NCI-H1694 (cell line): ENCODE measurements around the gene SARS2.
"Not testable (repeated sequence)": the region's sequence is repeated elsewhere in the genome, so short reads cannot be mapped to it uniquely, and the experiment has no call there.

Experiments used
- DNase-seq: peaks from one replicate; lab custom pipeline; 2025; lab: John Stamatoyannopoulos, UW

SARS2 gene

DNA sequence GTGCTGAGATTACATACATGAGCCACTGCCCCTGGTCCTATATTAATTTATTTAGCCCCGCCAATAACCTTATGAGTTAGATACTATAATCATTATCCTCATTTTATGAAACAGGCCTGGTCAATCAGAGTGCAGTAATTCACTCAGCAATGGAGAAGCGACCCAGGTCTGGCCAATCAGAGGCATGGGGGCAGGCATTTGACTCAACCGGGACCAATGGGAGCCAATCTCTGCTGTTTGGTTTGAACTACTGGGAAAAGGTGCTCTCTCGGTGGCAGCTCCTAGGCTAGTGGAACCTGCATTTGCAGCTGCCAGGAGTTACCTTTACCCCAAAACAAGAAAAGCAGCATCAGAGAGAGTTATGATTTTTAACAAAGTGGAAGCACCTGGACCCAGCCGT lies 37.7 kb downstream of the SARS2 start:
- DNase-seq = no peak

DNA sequence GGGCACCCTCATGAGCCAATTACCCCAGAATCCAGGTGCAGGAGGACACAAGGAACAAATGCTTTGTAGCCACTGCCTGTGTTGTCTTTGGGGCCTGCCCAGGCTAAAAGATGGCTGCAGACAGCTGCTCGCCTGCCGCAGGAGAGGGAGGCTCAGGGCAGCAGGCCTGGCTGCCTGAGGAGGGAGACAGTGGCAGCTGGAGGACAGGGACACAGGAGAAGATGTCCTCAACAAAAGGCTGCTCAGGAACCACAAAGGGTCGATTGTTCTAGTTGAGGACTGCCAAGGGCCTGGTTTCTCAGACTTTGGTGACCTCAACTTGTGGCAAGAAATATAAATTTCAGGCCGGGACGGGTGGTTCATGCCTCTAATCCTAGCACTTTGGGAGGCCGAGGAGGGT lies 38.8 kb downstream of the SARS2 start:
- no peak for DNase-seq

DNA sequence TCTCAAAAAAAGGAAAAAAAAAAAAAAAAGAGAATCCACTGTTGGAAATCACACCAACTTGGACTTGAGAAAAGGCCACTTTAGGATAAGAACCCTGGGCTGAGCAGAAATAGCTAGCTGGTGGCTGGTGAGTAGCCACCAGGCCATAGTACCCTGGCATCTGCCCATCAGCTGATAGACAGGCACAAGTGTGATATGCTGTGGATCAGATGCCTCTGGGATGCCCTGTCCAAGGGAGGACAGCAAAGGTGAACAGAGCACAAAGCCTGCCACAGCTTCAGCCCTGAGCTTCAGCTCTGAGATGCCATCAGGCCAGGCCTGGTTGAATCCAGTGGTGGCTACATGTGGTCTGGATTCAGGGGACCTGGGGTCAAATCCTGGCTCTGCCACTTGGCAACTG lies 39.9 kb downstream of the SARS2 start:
- DNase-seq = no peak

DNA sequence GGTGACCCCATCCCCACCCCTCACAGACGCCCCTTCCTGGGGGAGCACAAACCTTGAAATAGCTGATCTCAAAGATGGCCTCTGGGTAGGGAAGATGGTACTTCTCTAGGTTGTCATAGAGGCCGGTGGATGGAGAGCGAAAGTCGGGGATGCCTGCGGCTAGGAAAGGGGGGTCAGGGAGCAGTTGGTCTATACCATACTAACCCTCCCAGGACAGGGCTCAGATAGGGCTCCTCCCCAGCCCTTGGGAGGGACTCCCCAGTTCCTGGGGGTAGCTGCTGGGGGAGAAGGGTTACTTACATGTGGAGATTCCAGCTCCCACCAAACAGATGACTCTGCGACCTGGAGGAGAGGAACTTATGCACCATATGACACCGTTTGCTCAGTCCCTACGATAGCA lies 40.8 kb downstream of the SARS2 start:
- DNase-seq = no peak

GRCh38 chr19:38888876-38889275 lies 41.7 kb downstream of the SARS2 start:
- DNase-seq = no peak

- DNase-seq = not testable (repeated sequence)
Measured at GRCh38 chr19:38884691-38885090, 45.9 kb downstream of the SARS2 start.

DNA sequence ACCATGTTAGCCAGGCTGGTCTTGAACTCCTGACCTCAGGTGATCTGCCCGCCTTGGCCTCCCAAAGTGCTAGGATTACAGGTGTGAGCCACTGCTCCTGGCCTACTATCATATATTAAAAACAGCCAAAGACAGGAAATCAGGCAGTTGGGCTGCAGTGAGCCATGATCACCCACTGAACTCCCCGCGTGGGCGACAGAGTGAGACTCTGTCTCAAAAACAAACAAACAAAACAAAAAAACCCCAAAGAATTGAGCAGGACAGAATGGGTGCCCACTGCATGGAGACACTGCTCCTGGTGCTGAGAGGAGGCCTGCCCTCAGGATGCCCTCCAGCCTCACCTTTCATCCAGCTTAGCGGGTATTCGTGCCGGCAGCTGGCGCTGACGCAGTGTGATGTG lies 47.3 kb downstream of the SARS2 start:
- DNase-seq = no peak

GRCh38 chr19:38880882-38881609 lies 49.5 kb downstream of the SARS2 start:
- no peak for DNase-seq

DNA sequence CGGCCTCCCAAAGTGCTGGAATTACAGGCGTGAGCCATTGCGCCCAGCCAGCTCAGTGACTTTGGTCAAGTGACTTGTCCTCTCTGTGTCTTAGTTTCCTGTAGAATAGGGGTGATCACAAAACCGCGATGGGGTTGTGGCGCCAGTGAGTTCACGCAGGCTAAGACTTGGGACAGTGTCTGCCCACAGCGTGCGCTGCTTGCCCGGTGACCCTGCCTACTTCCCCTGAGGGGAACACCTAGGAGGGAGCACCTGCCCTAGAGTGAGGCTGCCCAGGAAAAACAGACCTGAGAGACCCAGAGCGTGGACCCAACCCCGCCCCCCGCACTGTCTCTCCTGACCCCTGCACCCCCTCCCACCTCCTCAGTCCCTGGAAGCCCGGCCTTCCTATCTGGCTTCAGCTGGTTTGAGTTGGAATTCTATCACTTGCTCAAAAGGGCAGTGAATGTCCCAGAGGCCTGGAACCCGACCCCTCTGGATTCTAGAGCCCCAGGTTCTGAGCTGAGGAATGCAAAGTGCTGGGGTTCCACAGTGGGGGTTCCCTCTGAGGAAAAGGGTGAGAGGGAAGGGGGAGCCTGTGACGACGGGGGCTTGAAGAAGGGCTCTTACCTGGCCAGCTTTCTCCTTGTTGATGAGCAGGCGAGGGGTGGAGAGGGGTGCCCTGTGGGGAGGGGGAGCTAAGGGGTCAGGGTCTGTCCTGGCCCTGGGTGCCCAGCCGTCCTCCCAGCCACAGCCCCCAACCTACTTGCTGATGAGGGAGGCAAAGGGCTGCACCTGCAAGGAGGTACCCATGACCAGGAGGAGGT lies 50.3 kb downstream of the SARS2 start:
- no peak for DNase-seq

- DNase-seq = no peak
Measured at GRCh38 chr19:38879400-38879751, 51.2 kb downstream of the SARS2 start.

DNA sequence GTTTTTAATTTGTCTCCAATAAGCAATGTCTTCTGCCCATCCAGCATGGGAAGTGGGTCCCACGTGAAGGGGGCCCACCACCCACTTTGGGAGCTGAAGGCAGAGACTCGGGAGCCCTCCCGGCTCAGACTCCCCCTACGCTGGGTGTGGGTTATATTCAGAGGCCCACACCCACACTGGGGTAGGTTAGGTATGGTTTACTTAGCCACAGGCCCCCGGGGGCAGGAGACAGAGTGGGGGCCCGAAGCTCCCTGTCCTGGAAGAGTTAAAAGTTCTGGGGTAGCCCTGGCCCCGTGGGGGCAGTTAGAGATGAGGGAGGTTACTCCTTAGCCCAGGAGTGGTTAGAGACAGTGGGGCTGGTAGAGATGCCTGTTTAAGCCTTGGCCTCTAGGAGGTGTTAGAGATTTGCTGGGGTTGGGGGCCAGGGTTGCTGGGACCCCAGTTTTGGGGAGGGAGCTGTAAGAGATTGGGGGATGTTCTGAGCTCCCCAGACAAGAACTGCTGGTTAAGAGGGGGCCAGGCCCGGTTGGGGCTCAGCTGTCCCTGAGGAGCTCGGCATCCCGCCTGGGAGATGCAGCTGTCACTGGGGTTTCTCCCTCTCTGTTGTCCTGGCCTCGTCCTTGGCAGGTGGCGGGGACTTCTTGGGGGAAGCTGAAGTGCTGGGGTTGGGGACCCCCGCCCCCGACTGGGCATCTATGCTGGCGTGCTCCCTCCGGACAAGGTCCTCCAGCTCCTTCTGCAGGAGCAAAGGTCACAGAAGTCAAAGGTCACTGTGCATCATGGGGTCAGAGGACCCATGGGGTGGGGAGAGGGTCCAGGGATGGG lies 51.8 kb downstream of the SARS2 start:
- DNase-seq = no peak

DNA sequence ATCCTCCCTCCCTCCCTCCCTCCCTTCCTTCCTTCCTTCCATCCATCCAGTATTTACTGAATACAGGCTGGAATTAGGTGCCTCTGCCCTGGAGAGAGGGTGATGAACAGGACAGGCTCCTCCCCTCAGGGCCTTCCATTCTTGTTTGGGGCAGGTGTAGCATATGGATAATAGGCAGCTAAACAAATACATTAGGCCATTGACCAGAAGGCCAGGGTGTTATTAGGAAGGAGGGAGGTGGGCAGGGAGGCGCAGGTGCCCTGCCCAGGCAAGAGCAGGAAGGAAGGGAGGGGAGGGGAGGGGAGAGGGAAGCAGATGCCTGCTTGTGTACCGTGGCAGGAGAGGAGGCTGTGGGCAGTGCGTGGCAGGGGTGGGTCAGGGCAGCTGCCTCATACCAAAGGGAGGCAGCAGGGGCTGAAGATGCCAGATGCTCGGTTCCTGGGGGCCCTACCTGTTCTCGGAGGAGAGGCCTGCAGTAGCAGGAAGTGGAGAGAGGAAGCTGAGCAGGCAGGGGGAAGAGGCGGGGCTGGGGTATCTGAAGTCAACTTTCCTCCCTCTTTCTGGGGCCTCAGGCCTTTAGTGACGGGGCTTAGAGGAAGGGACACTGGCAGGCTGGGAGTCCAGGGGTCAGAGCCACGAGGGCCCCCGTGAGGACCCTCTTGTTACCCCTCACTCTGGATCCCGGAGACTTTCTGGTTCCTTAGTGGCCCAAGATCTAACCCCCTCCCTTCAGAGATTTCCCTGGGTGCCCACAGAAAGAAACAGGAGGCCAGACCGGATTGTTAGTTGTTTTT lies 52.6 kb downstream of the SARS2 start, which contains the start of gene RINL:
RINL (minus strand) TSS at position 495 of the 794 bp plus-strand sequence. CDS start 1,533 bp downstream, outside the sequence.
- DNase-seq = no peak

DNA sequence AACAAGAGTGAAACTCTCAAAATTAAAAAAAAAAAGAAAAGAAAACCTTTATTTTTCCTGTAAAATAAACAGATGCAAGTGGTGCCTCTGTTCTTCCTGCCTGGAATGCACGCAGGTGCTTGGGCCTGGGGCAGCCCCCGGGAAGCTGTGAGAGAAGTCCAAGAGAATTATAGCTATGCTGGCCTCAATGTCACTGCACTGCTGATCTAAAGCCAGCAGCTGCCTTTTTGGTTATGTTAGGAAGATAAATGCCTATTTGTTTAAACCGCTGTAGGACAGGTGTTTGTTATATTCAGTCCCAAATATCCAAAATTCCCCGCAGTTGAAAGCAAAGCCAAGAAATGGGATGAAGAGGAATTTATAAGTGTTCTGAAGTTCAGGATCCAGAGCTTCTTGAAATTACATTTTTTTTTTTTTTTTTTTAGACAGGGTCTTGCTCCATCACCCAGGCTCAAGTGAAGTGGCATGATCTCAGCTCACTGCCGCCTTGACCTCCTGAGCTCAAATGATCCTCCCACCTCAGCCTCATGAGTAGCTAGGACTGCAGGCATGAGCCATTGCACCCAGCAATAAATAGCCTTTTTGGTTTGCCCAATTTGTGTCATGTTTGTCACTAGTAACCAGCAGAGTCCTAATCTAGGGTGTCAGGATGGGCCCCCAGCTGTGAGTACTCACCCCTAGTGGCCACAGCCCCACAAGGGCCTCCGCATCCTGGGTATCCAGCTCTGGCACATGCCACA lies 54.7 kb downstream of the SARS2 start:
- DNase-seq = no peak

DNA sequence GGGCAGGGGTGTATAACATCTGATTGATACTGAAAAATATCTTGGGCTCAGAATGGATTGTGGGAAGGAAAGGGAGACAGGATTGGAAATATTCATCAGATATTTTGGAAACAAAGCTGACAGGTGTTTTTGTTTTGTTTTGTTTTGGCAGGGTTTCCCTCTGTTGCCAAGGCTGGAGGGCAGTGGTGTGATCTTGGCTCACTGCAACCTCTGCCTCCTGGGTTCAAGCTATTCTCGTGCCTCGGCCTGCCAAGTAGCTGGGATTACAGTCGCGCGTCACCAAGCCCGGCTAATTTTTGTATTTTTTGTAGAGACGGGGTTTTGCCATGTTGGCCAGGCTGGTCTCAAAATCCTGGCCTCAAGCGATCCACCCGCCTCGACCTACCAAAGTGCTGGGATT lies 57.2 kb downstream of the SARS2 start:
- DNase-seq = not testable (repeated sequence)

GRCh38 chr19:38870612-38871011 lies 60.0 kb downstream of the SARS2 start:
- DNase-seq = no peak

DNA sequence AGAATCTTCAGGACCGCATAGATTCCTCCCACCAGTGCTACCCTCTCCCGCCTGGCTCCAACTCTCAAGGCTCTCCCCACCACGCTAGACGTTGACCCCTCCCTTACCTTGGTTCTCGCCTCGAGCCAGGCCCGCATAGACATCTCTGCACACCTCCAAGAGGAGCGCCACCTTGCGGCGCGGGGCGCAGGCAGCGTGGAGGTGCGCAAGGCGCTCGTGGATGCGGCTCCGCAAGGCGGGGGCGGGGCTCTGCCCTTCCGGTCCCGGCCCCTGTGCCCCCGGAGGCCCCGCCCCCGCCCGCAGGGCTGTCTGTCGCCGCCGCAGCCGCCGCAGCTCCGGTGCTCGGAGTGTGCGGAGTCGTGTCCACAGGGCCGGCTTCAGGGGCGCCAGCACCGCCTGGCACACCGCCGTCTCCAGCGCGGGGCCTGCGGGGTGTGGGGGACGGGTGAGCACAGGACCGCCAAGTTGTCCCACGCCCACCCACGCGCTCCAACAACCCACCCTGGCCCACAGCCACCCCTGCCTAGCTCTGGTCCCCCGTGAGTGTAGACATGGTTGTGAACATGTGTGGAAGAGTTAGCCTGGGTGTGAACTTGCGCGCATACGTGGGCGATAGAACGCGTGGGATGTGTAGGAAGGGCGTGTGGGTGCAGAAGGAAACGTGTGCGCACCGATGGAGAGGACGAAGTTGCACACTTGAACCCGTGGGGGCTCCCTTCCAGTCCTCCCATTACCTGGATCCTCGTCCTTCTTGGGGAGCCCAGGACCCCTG lies 60.5 kb downstream of the SARS2 start:
- DNase-seq = no peak

- DNase-seq = no peak
Measured at GRCh38 chr19:38869160-38869835, 61.3 kb downstream of the SARS2 start.

- no peak for DNase-seq
Measured at GRCh38 chr19:38868551-38868950, 62.0 kb downstream of the SARS2 start.

GRCh38 chr19:38867171-38867780 lies 63.3 kb downstream of the SARS2 start:
- DNase-seq = no peak
